SKM-1 (cell line): ENCODE measurements around the gene AK6.
A peak's percentile ranks its signal among the peaks of the same experiment; 100 is the strongest.
"Not testable (repeated sequence)": the region's sequence is repeated elsewhere in the genome, so short reads cannot be mapped to it uniquely, and the experiment has no call there.

Source experiments
- DNase-seq: peaks from one replicate; lab custom pipeline; 2025; ENCODE audit not compliant: unreplicated experiment; lab: John Stamatoyannopoulos, UW

AK6 gene

DNA sequence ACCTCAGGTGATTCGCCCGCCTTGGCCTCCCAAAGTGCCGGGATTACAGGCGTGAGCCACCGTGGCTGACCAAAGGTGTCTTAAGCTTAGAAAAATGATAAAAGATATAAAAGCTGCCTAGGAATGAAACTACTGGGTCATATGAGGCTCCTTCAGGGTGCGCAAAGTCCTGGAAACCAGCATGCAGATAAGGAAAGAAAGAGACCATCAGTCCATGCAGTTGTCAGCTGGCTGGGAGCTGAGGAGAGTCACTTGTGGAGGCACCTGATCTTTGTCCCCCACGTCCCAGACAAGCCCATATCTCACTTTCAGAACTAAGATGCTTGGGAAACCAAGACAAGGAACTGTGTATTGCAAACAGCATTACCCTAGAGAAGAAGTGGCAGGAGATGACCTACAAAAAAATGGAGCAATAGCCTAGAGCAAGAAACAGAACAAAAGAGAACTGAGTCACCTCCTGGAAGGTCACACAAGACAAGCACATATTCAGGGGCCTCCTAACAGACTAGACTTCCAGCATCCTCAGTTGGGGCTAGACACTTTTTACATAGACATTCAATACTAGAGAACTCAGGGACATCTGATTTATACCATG, 33.9 kb downstream of the AK6 start:
- DNase-seq = peak; percentile 75

- peak; percentile 62 for DNase-seq
Measured at GRCh38 chr5:69334793-69335268, 34.5 kb downstream of the AK6 start.

- not testable (repeated sequence) for DNase-seq
Measured at GRCh38 chr5:69333668-69334315, 35.5 kb downstream of the AK6 start.

GRCh38 chr5:69331528-69332445, 37.5 kb downstream of the AK6 start:
- DNase-seq = peak; percentile 37

GRCh38 chr5:69329905-69330489, 39.3 kb downstream of the AK6 start:
- DNase-seq = no peak

DNA sequence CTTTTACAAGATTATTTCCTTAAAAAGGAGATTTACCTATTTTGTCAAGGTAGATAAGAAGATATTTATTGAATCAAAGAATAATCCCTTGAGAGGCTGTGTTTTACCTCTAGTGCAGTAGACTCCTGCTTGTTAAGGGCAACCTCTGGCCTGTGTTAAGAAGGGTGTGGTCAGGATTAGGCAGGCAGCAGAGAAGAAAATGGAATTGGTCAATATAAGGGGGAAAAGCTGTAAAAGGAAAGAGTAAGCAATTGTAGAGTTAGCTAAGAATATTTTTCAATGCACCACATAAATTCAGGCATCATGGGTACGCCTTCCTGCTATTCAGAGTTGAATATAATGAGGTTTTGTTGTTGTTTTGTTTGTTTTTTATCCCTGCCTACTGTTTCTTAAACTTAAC, 43.0 kb downstream of the AK6 start:
- no peak for DNase-seq

DNA sequence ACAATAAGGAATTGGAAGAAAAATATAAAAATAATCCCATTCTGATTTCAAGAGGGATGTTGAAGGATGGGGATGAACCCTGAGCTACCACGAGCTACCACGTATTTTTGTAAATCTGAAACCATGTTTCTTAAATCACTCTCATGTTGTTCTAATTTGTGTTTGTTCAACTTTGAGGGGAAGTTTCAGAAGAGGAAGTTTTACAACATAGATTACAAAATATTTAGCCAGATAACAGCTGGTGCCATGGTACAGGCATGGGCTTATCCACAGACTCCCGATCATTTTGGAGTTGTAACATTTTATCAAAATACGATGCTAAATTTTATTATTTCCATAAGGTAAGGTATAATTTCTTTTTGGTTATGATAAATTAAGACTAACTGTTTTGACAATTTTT, 51.9 kb downstream of the AK6 start:
- DNase-seq = no peak

DNA sequence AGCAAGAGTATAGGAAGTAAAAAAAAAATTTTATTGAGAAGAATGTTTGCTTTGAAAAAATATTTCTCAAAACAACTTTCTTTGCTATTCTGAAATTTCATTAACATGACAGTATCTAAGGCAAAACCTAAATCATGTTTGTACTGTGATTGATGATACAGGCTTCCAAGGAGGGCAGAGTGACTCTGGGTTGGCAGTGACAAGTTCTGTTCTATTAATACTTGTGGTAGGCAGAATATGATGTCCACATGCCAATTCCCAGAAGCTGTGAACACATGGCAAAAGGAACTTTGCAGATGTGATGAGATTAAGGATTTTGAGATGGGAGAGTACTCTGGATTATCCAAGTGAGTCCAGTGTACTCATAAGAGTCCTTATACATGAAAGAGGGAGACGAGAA, 53.3 kb downstream of the AK6 start:
- DNase-seq = no peak

DNA sequence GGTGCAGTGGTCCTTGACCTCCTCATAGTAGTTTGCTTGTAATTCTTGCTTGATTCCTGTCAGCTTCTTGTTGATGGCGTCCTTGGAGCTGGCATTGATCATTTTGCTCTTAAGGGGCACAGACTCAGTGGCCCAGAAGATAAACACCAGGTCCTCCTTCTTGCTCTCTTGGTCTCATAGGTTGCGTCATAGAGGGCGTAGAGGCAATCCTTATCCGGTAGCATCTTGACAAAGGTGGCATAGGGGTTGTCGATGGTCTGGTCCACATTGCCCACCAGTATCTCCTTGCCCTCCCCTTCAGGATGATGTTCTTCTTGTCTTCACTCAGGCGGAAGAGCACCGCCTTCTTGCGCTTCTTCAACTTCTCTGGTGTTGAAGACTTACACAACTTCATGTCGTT, 55.9 kb downstream of the AK6 start:
- no peak for DNase-seq

- DNase-seq = no peak
Measured at GRCh38 chr5:69312459-69313160, 56.7 kb downstream of the AK6 start.

DNA sequence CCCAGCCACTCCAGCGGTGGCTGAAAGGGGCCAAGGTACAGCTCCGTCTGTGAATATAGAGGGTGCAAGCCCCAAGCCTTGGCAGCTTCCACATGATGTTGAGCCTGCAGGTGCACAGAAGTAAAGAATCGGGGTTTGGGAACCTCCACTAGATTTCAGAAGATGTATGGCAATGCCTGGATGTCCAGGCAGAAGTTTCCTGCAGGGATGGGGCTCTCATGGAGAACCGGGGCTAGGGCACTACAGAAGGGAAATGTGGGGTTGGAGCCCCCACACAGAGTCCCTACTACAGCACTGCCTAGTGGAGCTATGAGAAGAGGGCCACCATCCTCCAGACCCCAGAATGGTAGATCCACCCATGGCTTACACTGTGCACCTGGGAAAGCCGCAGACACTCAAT, 59.9 kb downstream of the AK6 start:
- no peak for DNase-seq

- no peak for DNase-seq
Measured at GRCh38 chr5:69308046-69308553, 61.2 kb downstream of the AK6 start.

GRCh38 chr5:69305512-69305911, 63.8 kb downstream of the AK6 start:
- DNase-seq = no peak
